C4-2B (cell line): Measurements from ENCODE around the gene SUSD5.

ENCODE experiments used
- H3K27ac ChIP-seq: fragments of 450-650 bp; 2 replicates; pipeline ENCODE4 v1.5.1; 2017
- CTCF ChIP-seq: fragments of 450-650 bp; conservative IDR thresholded peaks from 2 replicates; pipeline ENCODE4 v1.5.1; 2017; ENCODE audit warnings: mild to moderate bottlenecking
- ZFX ChIP-seq: fragments of 450-650 bp; IDR thresholded peaks from 2 replicates; pipeline ENCODE4 v1.6.1; 2017

Gene SUSD5

DNA sequence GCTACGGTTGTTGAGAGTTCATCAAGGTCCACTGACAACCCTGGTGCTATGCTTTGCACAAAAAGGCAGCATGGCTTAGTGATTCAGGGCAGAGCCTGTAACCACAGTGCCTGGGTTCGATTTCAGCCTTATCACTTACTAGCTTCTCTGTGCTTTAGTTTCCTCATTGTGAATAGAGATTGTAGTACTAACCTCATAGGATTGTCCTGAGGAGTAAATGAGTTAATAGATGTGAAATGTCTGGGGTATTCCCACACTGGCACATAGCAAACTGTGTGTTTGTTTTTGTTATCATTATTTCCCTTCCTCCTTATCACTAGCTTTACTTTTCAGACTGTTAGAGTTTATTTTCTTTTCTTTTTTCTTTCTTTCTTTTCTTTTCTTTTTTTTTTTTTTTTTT, 88.5 kb downstream of the SUSD5 start:
- TF ChIP-seq CTCF: no peak
- no peak overlapping the region for H3K27ac ChIP-seq

- TF ChIP-seq ZFX (no peak), CTCF (no peak)
- no peak overlapping the region for H3K27ac ChIP-seq
Measured at GRCh38 chr3:33128706-33129105, 89.9 kb downstream of the SUSD5 start.

DNA sequence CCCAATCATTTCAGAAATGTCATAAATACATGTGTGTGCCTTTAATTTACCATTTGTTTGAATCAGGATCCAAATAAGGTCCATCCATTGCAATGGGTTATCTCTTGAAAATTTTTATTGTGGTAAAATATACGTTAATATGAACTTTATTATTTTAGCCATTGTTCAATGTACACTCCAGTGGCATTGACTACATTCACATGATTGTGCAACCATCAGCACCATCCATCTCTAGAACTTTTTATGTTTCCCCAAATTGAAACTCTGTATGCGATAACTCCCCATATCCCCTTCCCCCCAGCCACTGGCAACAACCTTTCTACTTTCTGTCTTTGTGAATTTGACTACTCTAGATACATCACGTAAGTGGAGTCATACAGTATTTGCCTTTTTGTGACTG, 92.8 kb downstream of the SUSD5 start:
- TF ChIP-seq ZFX: no peak
- TF ChIP-seq CTCF: no peak
- H3K27ac ChIP-seq: no peak overlapping the region

DNA sequence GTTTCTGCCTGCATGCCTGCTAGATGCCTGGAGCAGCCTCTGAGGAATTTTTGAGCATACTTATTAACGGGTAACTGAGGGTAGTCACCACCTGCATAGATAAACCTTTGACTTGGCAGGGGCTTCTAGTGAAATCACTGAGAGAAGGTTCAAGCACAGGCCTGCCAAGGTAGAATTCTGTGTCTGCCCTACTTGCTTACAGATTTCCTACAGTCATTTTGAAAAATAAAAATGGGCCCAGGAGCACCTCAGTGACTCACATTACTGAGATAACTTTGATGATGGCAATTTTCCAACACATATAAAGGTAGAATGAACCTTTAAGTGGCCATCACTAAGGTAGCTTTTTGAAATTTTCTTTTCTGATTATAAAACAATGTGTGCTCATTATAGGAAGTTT, 94.0 kb downstream of the SUSD5 start:
- TF ChIP-seq CTCF (no peak), ZFX (no peak)

DNA sequence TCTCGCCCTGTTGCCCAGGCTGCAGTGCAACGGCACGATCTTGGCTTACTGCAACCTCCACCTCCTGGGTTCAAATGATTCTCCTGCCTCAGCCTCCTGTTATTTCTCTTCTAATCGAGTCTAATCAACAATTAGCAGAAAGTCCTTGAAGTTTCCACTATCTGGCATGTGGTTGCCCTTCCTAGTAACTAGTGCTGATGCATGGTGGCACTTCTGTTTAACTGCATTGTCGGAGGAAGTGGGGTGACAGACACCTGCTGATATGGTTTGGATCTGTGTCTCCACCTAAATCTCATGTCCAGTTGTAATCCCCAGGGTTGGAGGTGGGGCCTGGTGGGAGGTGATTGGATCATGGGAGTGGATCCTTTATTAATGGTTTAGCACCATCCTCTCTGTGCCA, 95.6 kb downstream of the SUSD5 start:
- H3K27ac ChIP-seq: no peak overlapping the region
- TF ChIP-seq ZFX: no peak
- TF ChIP-seq CTCF: no peak

More for the DNA sequence above, 94.0 kb downstream of the SUSD5 start:
- H3K27ac ChIP-seq: no peak overlapping the region

GRCh38 chr3:33119891-33120290, 98.7 kb downstream of the SUSD5 start:
- no peak overlapping the region for H3K27ac ChIP-seq
- no peak for TF ChIP-seq ZFX
- TF ChIP-seq CTCF: no peak

- H3K27ac ChIP-seq: no peak overlapping the region
Measured at GRCh38 chr3:33117461-33117860, 101.1 kb downstream of the SUSD5 start.

More at GRCh38 chr3:33117461-33117860, 101.1 kb downstream of the SUSD5 start:
- no peak for TF ChIP-seq CTCF
- TF ChIP-seq ZFX: no peak
